NCI-H2081 (cell line): ENCODE measurements around the gene SKAP2.

ENCODE experiments used
- DNase-seq, 2 experiments: peaks; one replicate each; lab custom pipeline; 2025; lab: John Stamatoyannopoulos, UW

Gene SKAP2

GRCh38 chr7:26694141-26694540 lies 170.2 kb downstream of the SKAP2 start:
- DNase-seq, result no peak

GRCh38 chr7:26691886-26692285 lies 172.5 kb downstream of the SKAP2 start:
- DNase-seq, result no peak

GRCh38 chr7:26691406-26691805 lies 173.0 kb downstream of the SKAP2 start:
- no peak for DNase-seq

- no peak for DNase-seq
These were observed 174.1 kb downstream of the SKAP2 start for GRCh38 chr7:26690135-26690805.

- DNase-seq, result no peak
These were observed 175.4 kb downstream of the SKAP2 start for GRCh38 chr7:26688936-26689506.

- DNase-seq, result no peak
These were observed 176.0 kb downstream of the SKAP2 start for GRCh38 chr7:26688388-26688787.

GRCh38 chr7:26687032-26687431 lies 177.4 kb downstream of the SKAP2 start:
- no peak for DNase-seq

GRCh38 chr7:26686448-26686981 lies 177.9 kb downstream of the SKAP2 start:
- DNase-seq, result peak; percentile 45 to 67

- no peak for DNase-seq
These were observed 178.8 kb downstream of the SKAP2 start for GRCh38 chr7:26685606-26686005.

GRCh38 chr7:26684447-26684846 lies 179.9 kb downstream of the SKAP2 start:
- DNase-seq, result peak in 1 of 2 experiments; percentile 51

GRCh38 chr7:26683277-26683676 lies 181.1 kb downstream of the SKAP2 start:
- peak in 1 of 2 experiments; percentile 53 for DNase-seq

- peak; percentile 41 to 53 for DNase-seq
These were observed 182.5 kb downstream of the SKAP2 start for GRCh38 chr7:26681819-26682418.

GRCh38 chr7:26680587-26680986 lies 183.8 kb downstream of the SKAP2 start:
- DNase-seq, result no peak

- DNase-seq, result no peak
These were observed 189.1 kb downstream of the SKAP2 start for GRCh38 chr7:26675143-26675887.

GRCh38 chr7:26673858-26674257 lies 190.5 kb downstream of the SKAP2 start:
- DNase-seq, result no peak

- no peak for DNase-seq
These were observed 191.1 kb downstream of the SKAP2 start for GRCh38 chr7:26673271-26673670.

GRCh38 chr7:26670841-26671240 lies 193.5 kb downstream of the SKAP2 start:
- DNase-seq, result no peak

GRCh38 chr7:26670290-26670689 lies 194.1 kb downstream of the SKAP2 start:
- DNase-seq, result no peak

GRCh38 chr7:26668821-26669220 lies 195.6 kb downstream of the SKAP2 start:
- DNase-seq, result no peak

GRCh38 chr7:26667514-26668133 lies 196.8 kb downstream of the SKAP2 start:
- DNase-seq, result peak; percentile 98 to 99

- DNase-seq, result no peak
These were observed 199.5 kb downstream of the SKAP2 start for GRCh38 chr7:26664735-26665416.
